Measurements from ENCODE around the gene ACAD9.
"Not testable (repeated sequence)": the region's sequence is repeated elsewhere in the genome, so short reads cannot be mapped to it uniquely, and the experiment has no call there.

Gene ACAD9

GRCh38 chr3:128906804-128907525, 27.5 kb downstream of the ACAD9 start:
- H3K36me3 ChIP-seq (ENCODE audit: insufficient read depth, low read depth, low read length): peaks cover 92% of the 10 kb centered on the region
- no peak overlapping the region for H3K27ac ChIP-seq (ENCODE audit: low read length)
- H3K9ac ChIP-seq (ENCODE audit: low read depth, low read length): no peak overlapping the region
- H3K27me3 ChIP-seq (ENCODE audit: insufficient read depth, low read length): no peaks in the 10 kb centered on the region
- no peaks in the 10 kb centered on the region for H3K9me3 ChIP-seq (ENCODE audit: insufficient read depth, low read depth, low read length)
- H3K4me1 ChIP-seq (ENCODE audit: insufficient read depth, low read length): no peaks in the 10 kb centered on the region
- no peak overlapping the region for H3K4me3 ChIP-seq (ENCODE audit: low read length)

GRCh38 chr3:128907706-128908445, 28.5 kb downstream of the ACAD9 start:
- no peaks in the 10 kb centered on the region for H3K27me3 ChIP-seq (ENCODE audit: insufficient read depth, low read length)
- H3K9me3 ChIP-seq (ENCODE audit: insufficient read depth, low read depth, low read length): no peaks in the 10 kb centered on the region

GRCh38 chr3:128908951-128909350, 29.5 kb downstream of the ACAD9 start:
- Histone ChIP-seq H3K4me3 (ENCODE audit: low read length) (no peak overlapping the region), H3K9me3 (ENCODE audit: insufficient read depth, low read depth, low read length) (no peaks in the 10 kb centered on the region), H3K9ac (ENCODE audit: low read depth, low read length) (no peak overlapping the region), H3K27me3 (ENCODE audit: insufficient read depth, low read length) (no peaks in the 10 kb centered on the region), H3K4me1 (ENCODE audit: insufficient read depth, low read length) (no peaks in the 10 kb centered on the region), H3K36me3 (ENCODE audit: insufficient read depth, low read depth, low read length) (peaks cover 92% of the 10 kb centered on the region), H3K27ac (ENCODE audit: low read length) (no peak overlapping the region)

More at GRCh38 chr3:128907706-128908445, 28.5 kb downstream of the ACAD9 start:
- H3K4me1 ChIP-seq (ENCODE audit: insufficient read depth, low read length): no peaks in the 10 kb centered on the region
- no peak overlapping the region for H3K4me3 ChIP-seq (ENCODE audit: low read length)
- no peak overlapping the region for H3K9ac ChIP-seq (ENCODE audit: low read depth, low read length)
- no peak overlapping the region for H3K27ac ChIP-seq (ENCODE audit: low read length)
- H3K36me3 ChIP-seq (ENCODE audit: insufficient read depth, low read depth, low read length): peaks cover 92% of the 10 kb centered on the region

GRCh38 chr3:128910006-128910405, 30.6 kb downstream of the ACAD9 start:
- Histone ChIP-seq H3K4me1 (ENCODE audit: insufficient read depth, low read length) (no peaks in the 10 kb centered on the region), H3K27me3 (ENCODE audit: insufficient read depth, low read length) (no peaks in the 10 kb centered on the region), H3K9ac (ENCODE audit: low read depth, low read length) (no peak overlapping the region), H3K27ac (ENCODE audit: low read length) (no peak overlapping the region), H3K36me3 (ENCODE audit: insufficient read depth, low read depth, low read length) (peaks cover 94% of the 10 kb centered on the region), H3K9me3 (ENCODE audit: insufficient read depth, low read depth, low read length) (no peaks in the 10 kb centered on the region), H3K4me3 (ENCODE audit: low read length) (no peak overlapping the region)

GRCh38 chr3:128911911-128912310, 32.5 kb downstream of the ACAD9 start:
- Histone ChIP-seq H3K27me3 (ENCODE audit: insufficient read depth, low read length) (no peaks in the 10 kb centered on the region), H3K9ac (ENCODE audit: low read depth, low read length) (no peak overlapping the region), H3K4me1 (ENCODE audit: insufficient read depth, low read length) (no peaks in the 10 kb centered on the region), H3K27ac (ENCODE audit: low read length) (no peak overlapping the region), H3K9me3 (ENCODE audit: insufficient read depth, low read depth, low read length) (no peaks in the 10 kb centered on the region; the same call in 1 of the 2 replicates), H3K4me3 (ENCODE audit: low read length) (no peak overlapping the region), H3K36me3 (ENCODE audit: insufficient read depth, low read depth, low read length) (peaks cover 95% of the 10 kb centered on the region)

- H3K36me3 ChIP-seq (ENCODE audit: insufficient read depth, low read depth, low read length): peaks cover 93% of the 10 kb centered on the region
- H3K9ac ChIP-seq (ENCODE audit: low read depth, low read length): no peak overlapping the region
- no peak overlapping the region for H3K4me3 ChIP-seq (ENCODE audit: low read length)
- H3K9me3 ChIP-seq (ENCODE audit: insufficient read depth, low read depth, low read length): peaks cover 26% of the 10 kb centered on the region
- no peak overlapping the region for H3K27ac ChIP-seq (ENCODE audit: low read length)
- H3K4me1 ChIP-seq (ENCODE audit: insufficient read depth, low read length): no peaks in the 10 kb centered on the region
- no peaks in the 10 kb centered on the region for H3K27me3 ChIP-seq (ENCODE audit: insufficient read depth, low read length)
Observed at GRCh38 chr3:128914966-128915645, 35.7 kb downstream of the ACAD9 start.

- no peak overlapping the region for H3K9ac ChIP-seq (ENCODE audit: low read depth, low read length)
- no peak overlapping the region for H3K27ac ChIP-seq (ENCODE audit: low read length)
- H3K4me3 ChIP-seq (ENCODE audit: low read length): no peak overlapping the region
- peaks cover 44% of the 10 kb centered on the region for H3K9me3 ChIP-seq (ENCODE audit: insufficient read depth, low read depth, low read length)
- H3K27me3 ChIP-seq (ENCODE audit: insufficient read depth, low read length): no peaks in the 10 kb centered on the region
- H3K4me1 ChIP-seq (ENCODE audit: insufficient read depth, low read length): no peaks in the 10 kb centered on the region
- peaks cover 76% of the 10 kb centered on the region for H3K36me3 ChIP-seq (ENCODE audit: insufficient read depth, low read depth, low read length)
Observed at GRCh38 chr3:128917291-128917690, 37.9 kb downstream of the ACAD9 start.

- Histone ChIP-seq H3K9ac (ENCODE audit: low read depth, low read length) (no peak overlapping the region), H3K27ac (ENCODE audit: low read length) (no peak overlapping the region), H3K4me3 (ENCODE audit: low read length) (no peak overlapping the region), H3K36me3 (ENCODE audit: insufficient read depth, low read depth, low read length) (peaks cover 49% of the 10 kb centered on the region), H3K27me3 (ENCODE audit: insufficient read depth, low read length) (no peaks in the 10 kb centered on the region), H3K9me3 (ENCODE audit: insufficient read depth, low read depth, low read length) (peaks cover 70% of the 10 kb centered on the region), H3K4me1 (ENCODE audit: insufficient read depth, low read length) (no peaks in the 10 kb centered on the region)
Observed at GRCh38 chr3:128919988-128920387, 40.6 kb downstream of the ACAD9 start.

GRCh38 chr3:128922804-128923459, 43.5 kb downstream of the ACAD9 start:
- Histone ChIP-seq H3K4me3 (ENCODE audit: low read length) (no peak overlapping the region), H3K27me3 (ENCODE audit: insufficient read depth, low read length) (no peaks in the 10 kb centered on the region), H3K9me3 (ENCODE audit: insufficient read depth, low read depth, low read length) (peaks cover 90% of the 10 kb centered on the region), H3K4me1 (ENCODE audit: insufficient read depth, low read length) (no peaks in the 10 kb centered on the region), H3K9ac (ENCODE audit: low read depth, low read length) (no peak overlapping the region), H3K27ac (ENCODE audit: low read length) (no peak overlapping the region), H3K36me3 (ENCODE audit: insufficient read depth, low read depth, low read length) (peaks cover 20% of the 10 kb centered on the region; the same call in 1 of the 2 replicates)

- Histone ChIP-seq H3K9me3 (ENCODE audit: insufficient read depth, low read depth, low read length) (peaks cover 90% of the 10 kb centered on the region), H3K36me3 (ENCODE audit: insufficient read depth, low read depth, low read length) (peaks cover 13% of the 10 kb centered on the region; the same call in 1 of the 2 replicates), H3K4me3 (ENCODE audit: low read length) (no peak overlapping the region), H3K27ac (ENCODE audit: low read length) (no peak overlapping the region), H3K9ac (ENCODE audit: low read depth, low read length) (no peak overlapping the region), H3K27me3 (ENCODE audit: insufficient read depth, low read length) (no peaks in the 10 kb centered on the region), H3K4me1 (ENCODE audit: insufficient read depth, low read length) (no peaks in the 10 kb centered on the region)
Observed at GRCh38 chr3:128923576-128923975, 44.2 kb downstream of the ACAD9 start.

GRCh38 chr3:128923986-128924385, 44.6 kb downstream of the ACAD9 start:
- not testable (repeated sequence) for H3K9ac ChIP-seq (ENCODE audit: low read depth, low read length); H3K27me3 ChIP-seq (ENCODE audit: insufficient read depth, low read length)

More at GRCh38 chr3:128923986-128924385, 44.6 kb downstream of the ACAD9 start:
- not testable (repeated sequence) for H3K27ac ChIP-seq (ENCODE audit: low read length); H3K4me3 ChIP-seq (ENCODE audit: low read length); H3K36me3 ChIP-seq (ENCODE audit: insufficient read depth, low read depth, low read length); H3K4me1 ChIP-seq (ENCODE audit: insufficient read depth, low read length)
- H3K9me3 ChIP-seq (ENCODE audit: insufficient read depth, low read depth, low read length): peaks cover 91% of the 10 kb centered on the region
